K562 (cell line): Measurements from ENCODE around the gene RUNX3. TPM values are rescaled to one million over a fixed set of nuclear protein-coding genes. Genes with fewer than 3 reads are reported as not detected.

Source experiments
- ATAC-seq: fragments of 200-7000 bp; cut with Tn5 transposase; 3 replicates; pipeline ENCODE4 v1.9.1; 2020; ENCODE audit warnings: moderate library complexity
- BruUV-seq: library from RNA; stranded (reverse); fragments of 400-500 nt; replicated peaks from 2 replicates; lab custom pipeline; 2021; lab: Mats Ljungman, UMichigan
- CTCF ChIA-PET: fragments of 300-600 bp; formaldehyde crosslinking; extraction: SDS; loops from one replicate; lab custom pipeline; 2021; ENCODE audit warnings: low intra/inter-chr PET ratio; lab: Yijun Ruan, JAX
- POLR2A ChIA-PET: fragments of 300-600, 350-650 bp; sonication (Branson Sonifier 250); formaldehyde crosslinking; extraction: SDS; loops from one replicate; lab custom pipeline; 2021; ENCODE audit warnings: antibody characterized with exemption, inconsistent platforms; lab: Yijun Ruan, JAX
- DNase-seq, 4 experiments: peaks; one replicate each; pipeline versions ENCODE4 v3.0.0 to v3.0.0-alpha.2; 2011 to 2018; ENCODE audit warnings: low spot score in 3 of 4, mixed read lengths in 3 of 4; ENCODE audit errors: extremely low read depth in 1 of 4
- FAIRE-seq: peaks from 2 replicates; lab custom pipeline; 2011; peaks lifted over from hg19 to GRCh38; lab: Jason Lieb, UNC
- H2AFZ ChIP-seq: 2 replicates; pipeline ENCODE4 v1.6.0; 2011; ENCODE audit warnings: low read depth, low read length, control low read depth, inconsistent platforms
- H3K27ac ChIP-seq: fragments of 200-600 bp; 3 replicates; pipeline ENCODE4 v1.8.0; 2011; ENCODE audit warnings: low read depth, mild to moderate bottlenecking, control low read depth, inconsistent platforms, low read length, moderate library complexity, mixed read lengths; ENCODE audit errors: extremely low read depth
- H3K27me3 ChIP-seq, 2 experiments: fragments of 300-600 bp in 1 of 2; 2 replicates in 1 of 2; 3 replicates in 1 of 2; pipeline versions ENCODE4 v1.6.0 to v1.8.0; 2011; ENCODE audit warnings: inconsistent platforms in 2 of 2, low read length in 2 of 2, mild to moderate bottlenecking in 1 of 2, mixed read lengths in 1 of 2, moderate library complexity in 1 of 2; ENCODE audit not compliant: control insufficient read depth in 2 of 2, insufficient read depth in 2 of 2
- H3K36me3 ChIP-seq: fragments of 300-600 bp; 3 replicates; pipeline ENCODE4 v1.8.0; 2011; ENCODE audit warnings: mild to moderate bottlenecking, low read length, inconsistent platforms; ENCODE audit not compliant: control insufficient read depth, insufficient read depth
- H3K4me1 ChIP-seq, 2 experiments: fragments of 200-600 bp in 1 of 2; replicated peaks in 1 of 2; 2 replicates in 1 of 2; 3 replicates in 1 of 2; pipeline versions ENCODE4 v1.5.1 to v1.8.0; 2011; ENCODE audit warnings: inconsistent platforms in 2 of 2, low read length in 2 of 2, mild to moderate bottlenecking in 1 of 2, mixed read lengths in 1 of 2, moderate library complexity in 1 of 2; ENCODE audit not compliant: control insufficient read depth in 2 of 2, insufficient read depth in 2 of 2
- H3K4me2 ChIP-seq: 2 replicates; pipeline ENCODE4 v1.6.1; 2011; ENCODE audit warnings: low read length, control low read depth, inconsistent platforms, mixed read lengths; ENCODE audit not compliant: insufficient read depth
- H3K4me3 ChIP-seq: fragments of 200-600 bp; sonication (generic), shearing (Covaris generic); 2 replicates; pipeline ENCODE4 v1.5.1; 2016; ENCODE audit warnings: control low read depth, inconsistent platforms
- H3K79me2 ChIP-seq: fragments of 200-600 bp; 3 replicates; pipeline ENCODE4 v1.8.0; 2011; ENCODE audit warnings: low read length, inconsistent platforms; ENCODE audit not compliant: control insufficient read depth, insufficient read depth
- H3K9ac ChIP-seq, 2 experiments: 2 replicates each; pipeline versions ENCODE4 v1.6.0 to v1.6.1; 2011; ENCODE audit warnings: low read depth in 2 of 2, low read length in 2 of 2, control low read depth in 1 of 2, inconsistent platforms in 1 of 2, mild to moderate bottlenecking in 1 of 2, mixed read lengths in 1 of 2; ENCODE audit not compliant: insufficient read depth in 1 of 2
- H3K9me1 ChIP-seq: one replicate; pipeline ENCODE4 v1.6.0; 2011; ENCODE audit warnings: inconsistent platforms, mild to moderate bottlenecking, low read length, moderate library complexity; ENCODE audit not compliant: control insufficient read depth, insufficient read depth
- H3K9me3 ChIP-seq: replicated peaks from 2 replicates; pipeline ENCODE4 v1.5.1; 2011; ENCODE audit warnings: low read depth, low read length, inconsistent platforms; ENCODE audit not compliant: control insufficient read depth, insufficient read depth
- H4K20me1 ChIP-seq: replicated peaks from 2 replicates; pipeline ENCODE4 v1.6.1; 2011; ENCODE audit warnings: low read length, inconsistent platforms, mixed read lengths; ENCODE audit not compliant: control insufficient read depth, insufficient read depth
- ATF1 ChIP-seq, 2 experiments: fragments of 450-650 bp in 1 of 2; IDR thresholded peaks; 2 replicates each; pipeline ENCODE4 v1.6.1; 2016; ENCODE audit warnings: missing compliant biosample characterization in 1 of 2, missing genetic modification characterization in 1 of 2
- HDAC1 ChIP-seq, 2 experiments: fragments of 450-650 bp; IDR thresholded peaks; 2 replicates each; pipeline ENCODE4 v1.6.1; 2016 to 2017; ENCODE audit warnings: inconsistent platforms in 1 of 2, mild to moderate bottlenecking in 1 of 2, moderate library complexity in 1 of 2
- MEIS2 ChIP-seq: fragments of 450-650 bp; IDR thresholded peaks from 2 replicates; pipeline ENCODE4 v1.6.1; 2014; ENCODE audit warnings: mild to moderate bottlenecking; ENCODE audit not compliant: partially characterized antibody
- SIN3B ChIP-seq: fragments of 450-650 bp; IDR thresholded peaks from 2 replicates; pipeline ENCODE4 v1.6.1; 2017; ENCODE audit warnings: low read depth, mild to moderate bottlenecking, moderate library complexity
- SRF ChIP-seq, 2 experiments: fragments of 250-450, 450-650 bp in 1 of 2; sonication (Bioruptor Pico) in 1 of 2; sonication (generic) in 1 of 2; formaldehyde crosslinking; IDR thresholded peaks; 2 replicates each; pipeline versions ENCODE4 v1.5.0 to v1.5.1; 2020 to 2022; ENCODE audit warnings: mild to moderate bottlenecking in 1 of 2, missing genetic modification reagents in 1 of 2
- WGBS: fragments of 100-300 bp; shearing (Covaris generic); methylation state at CpG from one replicate; pipeline ENCODE4 v1.1.6; 2016; ENCODE audit warnings: low coverage, mixed read lengths; ENCODE audit not compliant: insufficient coverage; ENCODE audit errors: missing lambda C conversion rate; 5-methylcytosine and 5-hydroxymethylcytosine counted together
- in situ Hi-C: fragments of 300-500 bp; cut with MboI; formaldehyde crosslinking; loops from 4 replicates; pipeline ENCODE4 v1.15.0; 2018; ENCODE audit warnings: inconsistent platforms, mixed read lengths
- intact Hi-C: fragments of 100-400 bp; cut with micrococcal nuclease; formaldehyde crosslinking; loops from 2 replicates; pipeline ENCODE4 v1.14.2; 2022
- polyA plus RNA-seq, 8 experiments: library from polyadenylated mRNA; depleted of rRNA in 4 of 8; stranded (reverse) in 5 of 8; unstranded in 3 of 8; fragments of >200 nt; fragmentation: Nextera tagmentation in 2 of 8; fragmentation: Illumina TruSeq in 1 of 8; extraction: Ambion mirVana in 2 of 8; extraction: Trizol in 1 of 8; gene quantifications; 2 replicates each; pipeline versions ENCODE4 v1.2.1 to v1.2.3, GENCODE V29; 2011 to 2014; ENCODE audit warnings: inconsistent platforms in 1 of 8, missing spikeins in 1 of 8
- total RNA-seq, 7 experiments: library from RNA; depleted of rRNA in 6 of 7; stranded (reverse); fragments of >200 nt in 6 of 7; fragmentation: Illumina TruSeq in 2 of 7; extraction: Trizol in 2 of 7; gene quantifications; 2 replicates each; pipeline versions ENCODE4 v1.2.1 to v1.2.3, GENCODE V29; 2011 to 2021; ENCODE audit warnings: low replicate concordance in 1 of 7
- TF ChIP-seq, protein P1 (sequence below): sonication (generic); formaldehyde crosslinking; IDR thresholded peaks from 2 replicates; pipeline ENCODE4 v1.8.0; 2022; ENCODE audit warnings: mild to moderate bottlenecking, missing genetic modification reagents
- TF ChIP-seq, protein P2 (sequence below): fragments of 450-650 bp; formaldehyde crosslinking; IDR thresholded peaks from 2 replicates; pipeline ENCODE4 v1.4.0; 2022; ENCODE audit warnings: missing genetic modification characterization
- TF ChIP-seq, protein P3 (sequence below): fragments of 250-450 bp; sonication (Bioruptor Pico); IDR thresholded peaks from 2 replicates; pipeline ENCODE4 v1.5.0; 2021; ENCODE audit warnings: mild to moderate bottlenecking, borderline replicate concordance

Gene RUNX3
- total and polyA plus RNA-seq, 9 of the 15 experiments (the other 6 are each of a cell fraction or from before 2014, with no cell fraction given): 0.01 to 0.64 (median 0.09) TPM

GRCh38 chr1:24945354-24946326 is 15.6 kb upstream of the RUNX3 start (continued):
- TF ChIP-seq ATF1 (CRISPR knock-in tag; IDR thresholded peaks at IDR 0.05) (no peak), ATF1 (tag; IDR thresholded peaks at IDR 0.05) (no peak), HDAC1 (IDR thresholded peaks at IDR 0.05) (no peak), MEIS2 (peak; percentile 4), SIN3B (no peak)
- TF ChIP-seq, protein P1, sequence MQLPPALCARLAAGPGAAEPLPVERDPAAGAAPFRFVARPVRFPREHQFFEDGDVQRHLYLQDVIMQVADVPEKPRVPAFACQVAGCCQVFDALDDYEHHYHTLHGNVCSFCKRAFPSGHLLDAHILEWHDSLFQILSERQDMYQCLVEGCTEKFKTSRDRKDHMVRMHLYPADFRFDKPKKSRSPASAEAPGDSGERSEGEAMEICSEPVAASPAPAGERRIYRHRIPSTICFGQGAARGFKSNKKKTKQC (CRISPR knock-in tag): no peak
- TF ChIP-seq, protein P2, sequence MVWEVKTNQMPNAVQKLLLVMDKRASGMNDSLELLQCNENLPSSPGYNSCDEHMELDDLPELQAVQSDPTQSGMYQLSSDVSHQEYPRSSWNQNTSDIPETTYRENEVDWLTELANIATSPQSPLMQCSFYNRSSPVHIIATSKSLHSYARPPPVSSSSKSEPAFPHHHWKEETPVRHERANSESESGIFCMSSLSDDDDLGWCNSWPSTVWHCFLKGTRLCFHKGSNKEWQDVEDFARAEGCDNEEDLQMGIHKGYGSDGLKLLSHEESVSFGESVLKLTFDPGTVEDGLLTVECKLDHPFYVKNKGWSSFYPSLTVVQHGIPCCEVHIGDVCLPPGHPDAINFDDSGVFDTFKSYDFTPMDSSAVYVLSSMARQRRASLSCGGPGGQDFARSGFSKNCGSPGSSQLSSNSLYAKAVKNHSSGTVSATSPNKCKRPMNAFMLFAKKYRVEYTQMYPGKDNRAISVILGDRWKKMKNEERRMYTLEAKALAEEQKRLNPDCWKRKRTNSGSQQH: no peak

- 15% methylated on average over 3 of the region's 3 CpGs for whole genome bisulfite sequencing
- TF ChIP-seq, protein P3, sequence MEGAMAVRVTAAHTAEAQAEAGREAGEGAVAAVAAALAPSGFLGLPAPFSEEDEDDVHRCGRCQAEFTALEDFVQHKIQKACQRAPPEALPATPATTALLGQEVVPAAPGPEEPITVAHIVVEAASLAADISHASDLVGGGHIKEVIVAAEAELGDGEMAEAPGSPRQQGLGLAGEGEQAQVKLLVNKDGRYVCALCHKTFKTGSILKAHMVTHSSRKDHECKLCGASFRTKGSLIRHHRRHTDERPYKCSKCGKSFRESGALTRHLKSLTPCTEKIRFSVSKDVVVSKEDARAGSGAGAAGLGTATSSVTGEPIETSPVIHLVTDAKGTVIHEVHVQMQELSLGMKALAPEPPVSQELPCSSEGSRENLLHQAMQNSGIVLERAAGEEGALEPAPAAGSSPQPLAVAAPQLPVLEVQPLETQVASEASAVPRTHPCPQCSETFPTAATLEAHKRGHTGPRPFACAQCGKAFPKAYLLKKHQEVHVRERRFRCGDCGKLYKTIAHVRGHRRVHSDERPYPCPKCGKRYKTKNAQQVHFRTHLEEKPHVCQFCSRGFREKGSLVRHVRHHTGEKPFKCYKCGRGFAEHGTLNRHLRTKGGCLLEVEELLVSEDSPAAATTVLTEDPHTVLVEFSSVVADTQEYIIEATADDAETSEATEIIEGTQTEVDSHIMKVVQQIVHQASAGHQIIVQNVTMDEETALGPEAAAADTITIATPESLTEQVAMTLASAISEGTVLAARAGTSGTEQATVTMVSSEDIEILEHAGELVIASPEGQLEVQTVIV: no peak
- peak in 1 of 2 experiments; percentile 87; a peak in 2 of 4 replicates for TF ChIP-seq SRF (CRISPR knock-in tag; IDR thresholded peaks at IDR 0.05)
- Histone ChIP-seq H3K4me1 (peaks cover 0 to 2% of the 10 kb centered on the region in 2 experiments; a peak in 3 of 5 replicates), H3K9ac (no peak overlapping the region), H4K20me1 (no peaks in the 10 kb centered on the region), H3K79me2 (no peaks in the 10 kb centered on the region), H3K9me1 (no peaks in the 10 kb centered on the region), H3K27me3 (peaks cover 8 to 46% of the 10 kb centered on the region in 2 experiments; a peak in 4 of 5 replicates), H2AFZ (no peak overlapping the region), H3K4me2 (no peak overlapping the region), H3K4me3 (no peak overlapping the region), H3K36me3 (no peaks in the 10 kb centered on the region), H3K9me3 (no peaks in the 10 kb centered on the region), H3K27ac (no peak overlapping the region)
- intact Hi-C loops: no loop called here
- FAIRE-seq (no peak), DNase-seq (no peak), ATAC-seq (no peak)
- in situ Hi-C loops: no loop called here
- BruUV-seq: no TSS peak
- ChIA-PET CTCF (no interaction called here), POLR2A (no interaction called here)
These were observed 14.2 kb upstream of the RUNX3 start for GRCh38 chr1:24944318-24944717.
